ENCODE results near the gene SIGLECL1.

The SIGLECL1 gene

GRCh38 chr19:51297406-51297805, 46.5 kb downstream of the SIGLECL1 start:
- no peak overlapping the region for H3K27ac ChIP-seq
- TF ChIP-seq ZFX (IDR thresholded peaks at IDR 0.05) (no peak), CTCF (conservative IDR thresholded peaks at IDR 0.05) (no peak)

- TF ChIP-seq ZFX (IDR thresholded peaks at IDR 0.05), result no peak
- no peak for TF ChIP-seq CTCF (conservative IDR thresholded peaks at IDR 0.05)
- no peak overlapping the region for H3K27ac ChIP-seq
These were observed 50.4 kb downstream of the SIGLECL1 start for GRCh38 chr19:51301266-51301665.

GRCh38 chr19:51305479-51305878, 54.6 kb downstream of the SIGLECL1 start:
- no peak overlapping the region for H3K27ac ChIP-seq
- no peak for TF ChIP-seq ZFX (IDR thresholded peaks at IDR 0.05)
- no peak for TF ChIP-seq CTCF (conservative IDR thresholded peaks at IDR 0.05)

GRCh38 chr19:51311351-51312257, 60.7 kb downstream of the SIGLECL1 start, which contains the start of gene IGLON5:
IGLON5 (plus strand) TSS chr19:51311644; CDS start chr19:51311848, 204 bp downstream.
- no peak within 1 kb of the TSS for H3K27ac ChIP-seq

GRCh38 chr19:51316688-51317087, 65.8 kb downstream of the SIGLECL1 start:
- no peak for TF ChIP-seq ZFX (IDR thresholded peaks at IDR 0.05)
- TF ChIP-seq CTCF (conservative IDR thresholded peaks at IDR 0.05), result no peak
- H3K27ac ChIP-seq, result no peak overlapping the region

More at GRCh38 chr19:51311351-51312257, 60.7 kb downstream of the SIGLECL1 start, which contains the start of gene IGLON5:
- TF ChIP-seq CTCF (conservative IDR thresholded peaks at IDR 0.05) (no peak), ZFX (IDR thresholded peaks at IDR 0.05) (no peak)

- TF ChIP-seq CTCF (conservative IDR thresholded peaks at IDR 0.05) (no peak), ZFX (IDR thresholded peaks at IDR 0.05) (no peak)
- no peak overlapping the region for H3K27ac ChIP-seq
These were observed 66.5 kb downstream of the SIGLECL1 start for GRCh38 chr19:51317376-51317775.

GRCh38 chr19:51317968-51318367, 67.1 kb downstream of the SIGLECL1 start:
- TF ChIP-seq ZFX (IDR thresholded peaks at IDR 0.05) (no peak), CTCF (conservative IDR thresholded peaks at IDR 0.05) (no peak)
- no peak overlapping the region for H3K27ac ChIP-seq

Data from C4-2B (cell line).